Measurements from ENCODE around the gene CDH13.
A peak's percentile ranks its signal among the peaks of the same experiment; 100 is the strongest.

Gene CDH13

GRCh38 chr16:83058376-83058775 is 431.6 kb downstream of the CDH13 start:
- DNase-seq (ENCODE audit: low read depth) = no peak

- DNase-seq (ENCODE audit: low read depth) = no peak
These were observed 432.5 kb downstream of the CDH13 start for GRCh38 chr16:83059237-83059636.

- no peak for DNase-seq (ENCODE audit: low read depth)
These were observed 439.2 kb downstream of the CDH13 start for GRCh38 chr16:83066011-83066410.

- DNase-seq (ENCODE audit: low read depth) = no peak
These were observed 440.1 kb downstream of the CDH13 start for GRCh38 chr16:83066881-83067280.

- no peak for DNase-seq (ENCODE audit: low read depth)
These were observed 441.9 kb downstream of the CDH13 start for GRCh38 chr16:83068686-83069085.

GRCh38 chr16:83070416-83071209 is 443.8 kb downstream of the CDH13 start:
- no peak for DNase-seq (ENCODE audit: low read depth)

GRCh38 chr16:83075956-83076355 is 449.2 kb downstream of the CDH13 start:
- DNase-seq (ENCODE audit: low read depth) = no peak

- no peak for DNase-seq (ENCODE audit: low read depth)
These were observed 456.6 kb downstream of the CDH13 start for GRCh38 chr16:83083361-83083760.

- no peak for DNase-seq (ENCODE audit: low read depth)
These were observed 458.9 kb downstream of the CDH13 start for GRCh38 chr16:83085660-83086059.

GRCh38 chr16:83095941-83096692 is 469.3 kb downstream of the CDH13 start:
- peak; percentile 24 for DNase-seq (ENCODE audit: low read depth)

GRCh38 chr16:83098536-83098935 is 471.8 kb downstream of the CDH13 start:
- DNase-seq (ENCODE audit: low read depth) = no peak

GRCh38 chr16:83100679-83101078 is 473.9 kb downstream of the CDH13 start:
- DNase-seq (ENCODE audit: low read depth) = no peak

- DNase-seq (ENCODE audit: low read depth) = no peak
These were observed 475.6 kb downstream of the CDH13 start for GRCh38 chr16:83102336-83102735.

- no peak for DNase-seq (ENCODE audit: low read depth)
These were observed 478.7 kb downstream of the CDH13 start for GRCh38 chr16:83105279-83106077.

GRCh38 chr16:83109490-83110125 is 482.8 kb downstream of the CDH13 start:
- no peak for DNase-seq (ENCODE audit: low read depth)

GRCh38 chr16:83110269-83110668 is 483.5 kb downstream of the CDH13 start:
- DNase-seq (ENCODE audit: low read depth) = no peak

- DNase-seq (ENCODE audit: low read depth) = no peak
These were observed 486.5 kb downstream of the CDH13 start for GRCh38 chr16:83113317-83113716.

- no peak for DNase-seq (ENCODE audit: low read depth)
These were observed 487.0 kb downstream of the CDH13 start for GRCh38 chr16:83113811-83114210.

GRCh38 chr16:83115491-83116232 is 488.9 kb downstream of the CDH13 start:
- DNase-seq (ENCODE audit: low read depth) = no peak

- DNase-seq (ENCODE audit: low read depth) = no peak
These were observed 489.6 kb downstream of the CDH13 start for GRCh38 chr16:83116274-83116892.

GRCh38 chr16:83117810-83118209 is 491.0 kb downstream of the CDH13 start:
- no peak for DNase-seq (ENCODE audit: low read depth)

All from non-pigmented ciliary epithelial cell (primary cell).